Stomach smooth muscle (tissue), 2 donors: ENCODE data around the gene IL1R1.
"Not testable (repeated sequence)": the region's sequence is repeated elsewhere in the genome, so short reads cannot be mapped to it uniquely, and the experiment has no call there.

ENCODE experiments used
- H3K27ac ChIP-seq: one replicate; pipeline ENCODE4 v1.7.0; 2013; ENCODE audit warnings: mild to moderate bottlenecking, low read length, inconsistent platforms
- H3K27me3 ChIP-seq, 2 donors: one replicate each; pipeline ENCODE4 v1.7.0; 2013; ENCODE audit warnings: low read length in 2 of 2; ENCODE audit not compliant: insufficient read depth in 2 of 2, control insufficient read depth in 1 of 2
- H3K36me3 ChIP-seq, 2 donors: one replicate each; pipeline ENCODE4 v1.7.0; 2013; ENCODE audit warnings: low read length in 2 of 2; ENCODE audit not compliant: control insufficient read depth in 2 of 2, insufficient read depth in 2 of 2
- H3K4me1 ChIP-seq: one replicate; pipeline ENCODE4 v1.7.0; 2013; ENCODE audit warnings: low read length; ENCODE audit not compliant: control insufficient read depth, insufficient read depth
- H3K4me3 ChIP-seq, 2 donors: one replicate each; pipeline ENCODE4 v1.7.0; 2013; ENCODE audit warnings: low read length in 2 of 2
- H3K9ac ChIP-seq, 2 donors: one replicate each; pipeline ENCODE4 v1.7.0; 2013; ENCODE audit warnings: low read length in 2 of 2, mild to moderate bottlenecking in 1 of 2
- H3K9me3 ChIP-seq, 2 donors: one replicate each; pipeline ENCODE4 v1.7.0; 2013; ENCODE audit warnings: low read length in 2 of 2; ENCODE audit not compliant: control insufficient read depth in 2 of 2
- donor health status: healthy.
- donor health status: Pancreatic carcinoma.

IL1R1 gene

GRCh38 chr2:102102636-102102948 is 40.0 kb upstream of the IL1R1 start:
- H3K9ac ChIP-seq, H3K36me3 ChIP-seq, H3K9me3 ChIP-seq, H3K4me3 ChIP-seq, H3K27me3 ChIP-seq, H3K27ac ChIP-seq, H3K4me1 ChIP-seq: not testable (repeated sequence)

- no peak overlapping the region for H3K27ac ChIP-seq
- H3K4me3 ChIP-seq = no peak overlapping the region
- peaks cover 6% of the 10 kb centered on the region for H3K4me1 ChIP-seq
- no peaks in the 10 kb centered on the region for H3K27me3 ChIP-seq
- no peak overlapping the region for H3K9ac ChIP-seq
- H3K9me3 ChIP-seq = no peaks in the 10 kb centered on the region
- H3K36me3 ChIP-seq = no peaks in the 10 kb centered on the region
These were observed 39.3 kb upstream of the IL1R1 start for GRCh38 chr2:102103284-102103683.

DNA sequence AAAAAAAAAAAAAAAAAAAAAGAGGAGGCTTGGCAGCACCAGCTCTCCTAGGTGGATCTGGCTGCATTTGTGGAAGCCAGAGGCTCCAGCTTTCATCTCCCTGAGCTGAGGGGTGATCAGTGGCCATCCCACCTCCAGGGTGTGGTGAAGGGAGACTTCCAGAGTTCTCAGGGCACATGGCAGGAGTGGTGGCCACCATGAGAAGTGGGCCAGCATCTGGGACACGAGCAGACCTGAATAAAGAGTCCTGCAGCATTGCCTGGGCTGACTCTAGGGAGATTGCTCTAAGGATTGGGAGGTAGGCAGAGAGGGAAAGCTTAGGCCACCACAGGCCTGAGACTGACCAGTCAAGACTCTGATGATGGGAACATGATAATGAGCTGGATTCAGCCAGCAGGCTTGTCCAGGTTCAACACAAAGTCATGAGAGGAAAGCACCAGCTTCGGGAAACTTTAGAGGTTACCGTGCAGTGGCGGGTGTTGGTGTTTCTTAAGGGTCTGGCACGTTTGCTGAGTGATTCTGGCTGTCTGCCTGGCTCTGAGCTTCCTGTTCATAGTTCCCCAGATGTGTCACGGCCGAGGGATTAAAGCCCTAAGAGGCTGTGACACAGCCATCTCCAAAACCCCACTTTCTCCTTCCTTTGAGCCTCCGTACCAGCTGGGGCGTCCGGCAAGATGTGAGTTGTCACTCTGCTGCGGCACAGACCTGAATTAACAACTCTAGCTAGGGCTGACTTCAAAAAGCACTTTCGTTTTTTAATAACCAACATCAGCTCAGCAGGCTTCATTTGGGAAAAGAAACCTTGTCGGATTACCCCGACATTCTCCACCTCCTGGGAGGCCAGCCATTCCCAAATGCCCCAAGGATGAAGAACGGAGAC is 38.3 kb upstream of the IL1R1 start:
- H3K27me3 ChIP-seq = no peaks in the 10 kb centered on the region
- H3K36me3 ChIP-seq = no peaks in the 10 kb centered on the region
- H3K9me3 ChIP-seq = no peaks in the 10 kb centered on the region
- H3K9ac ChIP-seq = peak overlapping the region; percentile 43 to 62
- H3K4me3 ChIP-seq = peak overlapping the region; percentile 38 to 72
- H3K4me1 ChIP-seq = peaks cover 6% of the 10 kb centered on the region
- H3K27ac ChIP-seq = peak overlapping the region; percentile 60

DNA sequence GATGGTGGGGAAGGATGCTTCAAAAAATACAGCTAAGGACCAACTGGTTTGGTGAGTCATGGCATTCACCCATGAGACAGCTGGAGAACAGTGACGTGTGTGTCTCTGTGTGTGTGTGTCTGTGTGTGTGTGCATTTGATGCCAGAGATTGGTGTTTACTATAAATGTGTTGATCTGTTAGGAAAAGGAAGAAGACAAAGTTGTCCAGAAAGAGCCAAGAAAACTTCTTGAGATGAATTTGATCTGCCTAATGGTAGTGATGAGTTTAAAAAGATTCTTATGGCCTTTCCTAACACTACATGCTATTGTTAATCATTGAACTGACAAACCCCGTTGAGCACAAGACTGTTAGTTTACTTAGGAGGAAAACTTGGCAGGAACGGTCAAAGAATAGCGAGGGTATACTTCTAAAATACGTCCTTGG is 36.4 kb upstream of the IL1R1 start:
- H3K27me3 ChIP-seq = no peaks in the 10 kb centered on the region
- H3K9ac ChIP-seq = no peak overlapping the region
- H3K4me3 ChIP-seq = no peak overlapping the region
- H3K27ac ChIP-seq = no peak overlapping the region
- H3K36me3 ChIP-seq = no peaks in the 10 kb centered on the region
- H3K4me1 ChIP-seq = peaks cover 6% of the 10 kb centered on the region
- H3K9me3 ChIP-seq = no peaks in the 10 kb centered on the region

DNA sequence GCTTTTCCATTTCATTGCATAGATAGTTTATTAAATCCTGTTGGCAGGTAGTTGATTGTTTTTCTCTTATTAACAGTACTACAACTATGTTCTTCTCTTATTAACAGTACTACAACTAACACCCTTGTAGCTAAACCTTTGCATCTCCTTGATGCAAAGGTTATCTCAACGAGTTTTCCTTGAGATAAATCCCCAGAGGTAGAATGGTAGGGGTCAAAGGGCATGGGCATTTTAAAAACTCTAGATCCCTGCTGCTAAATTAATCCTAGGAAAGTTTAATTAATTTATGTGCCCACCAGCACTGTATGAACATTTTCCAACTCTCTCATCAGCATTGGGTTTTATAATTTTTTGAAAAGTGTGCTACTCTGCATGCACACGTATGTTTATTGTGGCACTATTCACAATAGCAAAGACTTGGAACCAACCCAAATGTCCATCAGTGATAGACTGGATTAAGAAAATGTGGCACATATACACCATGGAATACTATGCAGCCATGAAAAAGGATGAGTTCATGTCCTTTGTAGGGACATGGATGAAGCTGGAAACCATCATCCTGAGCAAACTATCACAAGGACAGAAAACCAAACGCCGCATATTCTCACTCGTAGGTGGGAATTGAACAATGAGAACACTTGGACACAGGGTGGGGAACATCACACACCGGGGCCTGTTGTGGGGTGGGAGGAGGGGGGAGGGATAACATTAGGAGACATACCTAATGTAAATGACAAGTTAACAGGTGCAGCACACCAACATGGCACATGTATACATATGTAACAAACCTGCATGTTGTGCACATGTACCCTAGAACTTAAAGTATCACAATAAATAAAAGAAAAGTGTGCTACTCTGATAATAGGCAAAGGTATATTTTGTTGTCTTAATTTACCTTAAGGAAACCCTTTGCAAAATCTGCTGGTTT is 35.5 kb upstream of the IL1R1 start:
- H3K4me3 ChIP-seq, H3K36me3 ChIP-seq, H3K9ac ChIP-seq, H3K27me3 ChIP-seq, H3K27ac ChIP-seq, H3K4me1 ChIP-seq, H3K9me3 ChIP-seq: not testable (repeated sequence)

GRCh38 chr2:102107741-102108070 is 34.8 kb upstream of the IL1R1 start:
- Histone ChIP-seq H3K36me3 (no peaks in the 10 kb centered on the region), H3K27ac (no peak overlapping the region), H3K4me1 (peaks cover 6% of the 10 kb centered on the region), H3K27me3 (no peaks in the 10 kb centered on the region), H3K4me3 (no peak overlapping the region), H3K9ac (no peak overlapping the region), H3K9me3 (no peaks in the 10 kb centered on the region)

DNA sequence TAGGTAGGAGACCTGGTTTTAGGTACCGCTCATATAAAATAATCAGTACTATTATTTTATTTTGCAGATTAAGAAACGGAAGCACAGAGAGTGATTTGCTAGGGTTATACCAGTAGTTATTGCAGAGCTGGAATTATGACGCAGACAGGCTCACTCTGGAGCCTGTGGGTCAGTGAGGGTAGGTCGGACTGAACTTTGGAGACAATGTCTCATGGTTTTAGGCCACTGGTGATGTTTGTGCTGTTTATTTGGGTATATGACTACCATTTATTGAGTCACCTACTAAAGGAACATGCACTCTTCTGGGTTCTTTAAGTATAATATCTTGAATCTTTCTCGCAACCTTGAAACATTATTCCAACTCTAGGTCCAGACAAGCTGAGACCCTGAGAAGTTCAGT is 33.5 kb upstream of the IL1R1 start:
- Histone ChIP-seq H3K4me1 (peaks cover 5% of the 10 kb centered on the region), H3K4me3 (no peak overlapping the region), H3K27me3 (no peaks in the 10 kb centered on the region), H3K27ac (no peak overlapping the region), H3K9ac (no peak overlapping the region), H3K9me3 (no peaks in the 10 kb centered on the region), H3K36me3 (no peaks in the 10 kb centered on the region)

- Histone ChIP-seq H3K4me1 (no peaks in the 10 kb centered on the region), H3K36me3 (no peaks in the 10 kb centered on the region), H3K9ac (no peak overlapping the region), H3K27me3 (no peaks in the 10 kb centered on the region), H3K27ac (no peak overlapping the region), H3K4me3 (no peak overlapping the region), H3K9me3 (no peaks in the 10 kb centered on the region)
These were observed 32.4 kb upstream of the IL1R1 start for GRCh38 chr2:102110171-102110570.

GRCh38 chr2:102110596-102111334 is 31.8 kb upstream of the IL1R1 start:
- Histone ChIP-seq H3K9me3 (peaks cover 0 to 2% of the 10 kb centered on the region in 2 donors), H3K9ac (no peak overlapping the region), H3K27me3 (no peaks in the 10 kb centered on the region), H3K4me3 (no peak overlapping the region), H3K36me3 (no peaks in the 10 kb centered on the region), H3K4me1 (no peaks in the 10 kb centered on the region), H3K27ac (no peak overlapping the region)

- Histone ChIP-seq H3K36me3 (no peaks in the 10 kb centered on the region), H3K9me3 (peaks cover 0 to 3% of the 10 kb centered on the region in 2 donors)
These were observed 30.7 kb upstream of the IL1R1 start for GRCh38 chr2:102111823-102112222.

More at GRCh38 chr2:102111823-102112222, 30.7 kb upstream of the IL1R1 start:
- no peaks in the 10 kb centered on the region for H3K4me1 ChIP-seq
- H3K27me3 ChIP-seq = no peaks in the 10 kb centered on the region
- H3K27ac ChIP-seq = no peak overlapping the region
- H3K9ac ChIP-seq = no peak overlapping the region
- no peak overlapping the region for H3K4me3 ChIP-seq
